ENCODE measurements around the gene HTR4.
A peak's percentile ranks its signal among the peaks of the same experiment; 100 is the strongest.

DNA sequence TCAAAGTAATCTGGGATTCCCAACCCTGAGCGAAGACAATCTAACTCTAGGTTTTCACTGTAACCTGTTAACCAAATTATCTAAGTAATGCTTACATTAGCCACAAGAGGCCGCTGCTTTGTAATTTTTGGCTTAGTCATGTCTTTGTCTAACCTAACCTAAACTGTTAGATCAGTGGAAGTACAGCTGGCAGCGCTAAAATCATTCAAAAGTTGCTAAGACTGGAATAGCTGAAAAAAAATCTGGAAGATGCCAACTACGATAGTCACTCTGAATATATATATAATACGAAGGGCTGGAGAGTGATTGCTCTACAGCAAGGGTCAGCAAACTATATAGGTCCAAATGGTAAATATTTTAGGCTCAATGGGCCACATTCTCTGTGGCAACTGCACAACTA is 210.3 kb downstream of the HTR4 start:
- TF ChIP-seq, protein P1, sequence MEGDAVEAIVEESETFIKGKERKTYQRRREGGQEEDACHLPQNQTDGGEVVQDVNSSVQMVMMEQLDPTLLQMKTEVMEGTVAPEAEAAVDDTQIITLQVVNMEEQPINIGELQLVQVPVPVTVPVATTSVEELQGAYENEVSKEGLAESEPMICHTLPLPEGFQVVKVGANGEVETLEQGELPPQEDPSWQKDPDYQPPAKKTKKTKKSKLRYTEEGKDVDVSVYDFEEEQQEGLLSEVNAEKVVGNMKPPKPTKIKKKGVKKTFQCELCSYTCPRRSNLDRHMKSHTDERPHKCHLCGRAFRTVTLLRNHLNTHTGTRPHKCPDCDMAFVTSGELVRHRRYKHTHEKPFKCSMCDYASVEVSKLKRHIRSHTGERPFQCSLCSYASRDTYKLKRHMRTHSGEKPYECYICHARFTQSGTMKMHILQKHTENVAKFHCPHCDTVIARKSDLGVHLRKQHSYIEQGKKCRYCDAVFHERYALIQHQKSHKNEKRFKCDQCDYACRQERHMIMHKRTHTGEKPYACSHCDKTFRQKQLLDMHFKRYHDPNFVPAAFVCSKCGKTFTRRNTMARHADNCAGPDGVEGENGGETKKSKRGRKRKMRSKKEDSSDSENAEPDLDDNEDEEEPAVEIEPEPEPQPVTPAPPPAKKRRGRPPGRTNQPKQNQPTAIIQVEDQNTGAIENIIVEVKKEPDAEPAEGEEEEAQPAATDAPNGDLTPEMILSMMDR (IDR thresholded peaks at IDR 0.05), result peak; percentile 68 to 81 (median 74)
- TF ChIP-seq POLR2A (IDR thresholded peaks at IDR 0.05), result no peak
